BE2C (cell line): ENCODE results near the gene STAC.

Experiments
- DNase-seq: peaks from one replicate; pipeline ENCODE4 v3.0.0-alpha.2; 2020
- H3K27me3 ChIP-seq: fragments of 250-450 bp; sonication (Bioruptor Pico); 2 replicates; pipeline ENCODE4 v1.5.1; 2020; ENCODE audit warnings: mild to moderate bottlenecking
- H3K36me3 ChIP-seq: fragments of 250-450 bp; sonication (Bioruptor Pico); 2 replicates; pipeline ENCODE4 v1.5.1; 2020; ENCODE audit warnings: mild to moderate bottlenecking
- H3K4me1 ChIP-seq: fragments of 250-450 bp; sonication (Bioruptor Pico); 2 replicates; pipeline ENCODE4 v1.5.1; 2020
- H3K4me3 ChIP-seq: 2 replicates; pipeline ENCODE4 v1.5.1; 2011; ENCODE audit warnings: low read depth, low read length
- H3K9me3 ChIP-seq: fragments of 250-450 bp; sonication (Bioruptor Pico); 2 replicates; pipeline ENCODE4 v1.5.1; 2020
- CTCF ChIP-seq: IDR thresholded peaks from 2 replicates; pipeline ENCODE4 v1.5.1; 2012; ENCODE audit warnings: mild to moderate bottlenecking, low read depth, low read length

The STAC gene

GRCh38 chr3:36521007-36521379 lies 140.7 kb downstream of the STAC start:
- no peak for TF ChIP-seq CTCF
- no peak overlapping the region for H3K4me3 ChIP-seq
- peaks cover 29% of the 10 kb centered on the region for H3K4me1 ChIP-seq
- H3K27me3 ChIP-seq = no peaks in the 10 kb centered on the region
- no peaks in the 10 kb centered on the region for H3K9me3 ChIP-seq
- peaks cover 22% of the 10 kb centered on the region for H3K36me3 ChIP-seq
- peak; percentile 12 for DNase-seq

GRCh38 chr3:36524560-36524959 lies 144.3 kb downstream of the STAC start:
- peaks cover 17% of the 10 kb centered on the region for H3K4me1 ChIP-seq
- no peaks in the 10 kb centered on the region for H3K27me3 ChIP-seq
- H3K9me3 ChIP-seq = no peaks in the 10 kb centered on the region
- no peak overlapping the region for H3K4me3 ChIP-seq
- no peak for DNase-seq
- no peak for TF ChIP-seq CTCF
- H3K36me3 ChIP-seq = peaks cover 28% of the 10 kb centered on the region

GRCh38 chr3:36525115-36525801 lies 145.0 kb downstream of the STAC start:
- TF ChIP-seq CTCF = no peak
- H3K27me3 ChIP-seq = no peaks in the 10 kb centered on the region
- H3K4me1 ChIP-seq = peaks cover 11% of the 10 kb centered on the region
- DNase-seq = no peak
- peaks cover 30% of the 10 kb centered on the region for H3K36me3 ChIP-seq
- no peak overlapping the region for H3K4me3 ChIP-seq
- H3K9me3 ChIP-seq = no peaks in the 10 kb centered on the region

GRCh38 chr3:36538136-36538749 lies 157.9 kb downstream of the STAC start:
- TF ChIP-seq CTCF = no peak
- H3K36me3 ChIP-seq = peaks cover 5% of the 10 kb centered on the region
- no peaks in the 10 kb centered on the region for H3K9me3 ChIP-seq
- no peaks in the 10 kb centered on the region for H3K27me3 ChIP-seq
- no peaks in the 10 kb centered on the region for H3K4me1 ChIP-seq
- no peak for DNase-seq
- no peak overlapping the region for H3K4me3 ChIP-seq

- peak; percentile 24 for DNase-seq
- no peak overlapping the region for H3K4me3 ChIP-seq
These were observed 160.7 kb downstream of the STAC start for GRCh38 chr3:36540888-36541518.

More at GRCh38 chr3:36540888-36541518, 160.7 kb downstream of the STAC start:
- H3K36me3 ChIP-seq = peaks cover 16% of the 10 kb centered on the region
- TF ChIP-seq CTCF = peak; percentile 72
- H3K27me3 ChIP-seq = no peaks in the 10 kb centered on the region
- no peaks in the 10 kb centered on the region for H3K4me1 ChIP-seq
- H3K9me3 ChIP-seq = no peaks in the 10 kb centered on the region
